Embryonic facial prominence (tissue), 1 donor: ENCODE results near the gene HEMK1.
A peak's percentile ranks its signal among the peaks of the same experiment; 100 is the strongest.

Experiments used
- DNase-seq: peaks from one replicate; pipeline ENCODE4 v3.0.0-alpha.2; 2016; ENCODE audit errors: extremely low spot score

HEMK1 gene

GRCh38 chr3:50568947-50569749 lies at the start of gene HEMK1:
HEMK1 (plus strand) TSS chr3:50569522; CDS start chr3:50571105, 1,583 bp downstream.
- peak; percentile 84 for DNase-seq

GRCh38 chr3:50520849-50521248 lies 48.5 kb upstream of the HEMK1 start:
- no peak for DNase-seq

GRCh38 chr3:50521572-50521971 lies 47.8 kb upstream of the HEMK1 start:
- DNase-seq = no peak

- DNase-seq = no peak
These were observed 46.0 kb upstream of the HEMK1 start for GRCh38 chr3:50523279-50523811.

- DNase-seq = no peak
These were observed 44.6 kb upstream of the HEMK1 start for GRCh38 chr3:50524746-50525145.

- no peak for DNase-seq
These were observed 44.0 kb upstream of the HEMK1 start for GRCh38 chr3:50525191-50525910.

GRCh38 chr3:50525987-50526386 lies 43.3 kb upstream of the HEMK1 start:
- no peak for DNase-seq

- no peak for DNase-seq
These were observed 39.0 kb upstream of the HEMK1 start for GRCh38 chr3:50530001-50530970.

- DNase-seq = no peak
These were observed 38.1 kb upstream of the HEMK1 start for GRCh38 chr3:50531201-50531600.

GRCh38 chr3:50532062-50532705 lies 37.1 kb upstream of the HEMK1 start:
- DNase-seq = no peak

GRCh38 chr3:50533316-50533715 lies 36.0 kb upstream of the HEMK1 start:
- DNase-seq = no peak

GRCh38 chr3:50533807-50534461 lies 35.4 kb upstream of the HEMK1 start:
- no peak for DNase-seq

GRCh38 chr3:50534681-50535330 lies 34.5 kb upstream of the HEMK1 start:
- DNase-seq = no peak

GRCh38 chr3:50536471-50537180 lies 32.7 kb upstream of the HEMK1 start:
- no peak for DNase-seq

- DNase-seq = no peak
These were observed 31.7 kb upstream of the HEMK1 start for GRCh38 chr3:50537421-50538129.

- DNase-seq = no peak
These were observed 29.7 kb upstream of the HEMK1 start for GRCh38 chr3:50539356-50540286.

- peak; percentile 60 for DNase-seq
These were observed 26.9 kb upstream of the HEMK1 start for GRCh38 chr3:50542177-50543034.
